Mesenchymal stem cell (in vitro differentiated cells and primary cell): Measurements from ENCODE around the gene RANBP2.

Experiments used
- DNase-seq: peaks from one replicate; pipeline ENCODE4 v3.0.0-alpha.2; 2013
- H2AFZ ChIP-seq: one replicate; pipeline ENCODE4 v1.6.1; 2013; ENCODE audit warnings: low read depth, mild to moderate bottlenecking, control low read depth, inconsistent platforms, low read length, moderate library complexity
- H2AK5ac ChIP-seq: 2 replicates; pipeline ENCODE4 v1.6.1; 2013; ENCODE audit warnings: low read length, moderate library complexity, mild to moderate bottlenecking, inconsistent platforms; ENCODE audit not compliant: severe bottlenecking
- H2BK120ac ChIP-seq: one replicate; pipeline ENCODE4 v1.6.1; 2013; ENCODE audit warnings: low read depth, mild to moderate bottlenecking, inconsistent platforms, low read length, moderate library complexity
- H2BK12ac ChIP-seq, 2 experiments: one replicate each; pipeline ENCODE4 v1.6.1; 2013; ENCODE audit warnings: inconsistent platforms in 2 of 2, low read length in 2 of 2, mild to moderate bottlenecking in 2 of 2, moderate library complexity in 2 of 2, control low read depth in 1 of 2
- H2BK15ac ChIP-seq: one replicate; pipeline ENCODE4 v1.6.1; 2013; ENCODE audit warnings: mild to moderate bottlenecking, low read depth, inconsistent platforms; ENCODE audit not compliant: poor library complexity, severe bottlenecking
- H2BK5ac ChIP-seq: 2 replicates; pipeline ENCODE4 v1.6.1; 2013; ENCODE audit warnings: low read depth, mild to moderate bottlenecking, low read length, control low read depth, inconsistent platforms; ENCODE audit not compliant: poor library complexity, severe bottlenecking
- H3K14ac ChIP-seq, 2 experiments: one replicate each; pipeline ENCODE4 v1.6.1; 2013; ENCODE audit warnings: inconsistent platforms in 2 of 2, low read length in 2 of 2, control low read depth in 1 of 2, mild to moderate bottlenecking in 1 of 2, moderate library complexity in 1 of 2
- H3K18ac ChIP-seq, 2 experiments: one replicate each; pipeline ENCODE4 v1.6.1; 2013; ENCODE audit warnings: inconsistent platforms in 2 of 2, low read length in 2 of 2, control low read depth in 1 of 2, low read depth in 1 of 2, mild to moderate bottlenecking in 1 of 2
- H3K23ac ChIP-seq, 2 experiments: one replicate each; pipeline ENCODE4 v1.6.1; 2013; ENCODE audit warnings: inconsistent platforms in 2 of 2, low read length in 2 of 2, mild to moderate bottlenecking in 2 of 2, moderate library complexity in 2 of 2, control low read depth in 1 of 2
- H3K27ac ChIP-seq: 2 replicates; pipeline ENCODE4 v1.5.1; 2013; ENCODE audit warnings: mild to moderate bottlenecking, moderate library complexity, low read length, control low read depth, inconsistent platforms; ENCODE audit not compliant: poor library complexity, severe bottlenecking
- H3K27me3 ChIP-seq, 2 experiments: 2 replicates each; pipeline versions ENCODE4 v1.6.1 to v1.7.0; 2013; ENCODE audit warnings: low read length in 2 of 2, mild to moderate bottlenecking in 2 of 2, moderate library complexity in 2 of 2, control low read depth in 1 of 2, inconsistent platforms in 1 of 2; ENCODE audit not compliant: control insufficient read depth in 1 of 2, insufficient read depth in 1 of 2
- H3K36me3 ChIP-seq, 2 experiments: 2 replicates each; pipeline versions ENCODE4 v1.6.1 to v1.7.0; 2013; ENCODE audit warnings: low read length in 2 of 2, control low read depth in 1 of 2, inconsistent platforms in 1 of 2, low read depth in 1 of 2, mild to moderate bottlenecking in 1 of 2; ENCODE audit not compliant: insufficient read depth in 2 of 2, control insufficient read depth in 1 of 2
- H3K4ac ChIP-seq, 2 experiments: one replicate each; pipeline ENCODE4 v1.6.1; 2013; ENCODE audit warnings: inconsistent platforms in 2 of 2, low read length in 2 of 2, mild to moderate bottlenecking in 2 of 2, moderate library complexity in 2 of 2, control low read depth in 1 of 2, low read depth in 1 of 2
- H3K4me1 ChIP-seq: 2 replicates; pipeline ENCODE4 v1.6.1; 2013; ENCODE audit warnings: low read depth, low read length, control low read depth; ENCODE audit not compliant: control insufficient read depth, insufficient read depth
- H3K4me2 ChIP-seq: 2 replicates; pipeline ENCODE4 v1.6.1; 2013; ENCODE audit warnings: low read length, mild to moderate bottlenecking, inconsistent platforms; ENCODE audit not compliant: poor library complexity, severe bottlenecking
- H3K4me3 ChIP-seq, 2 experiments: 2 replicates each; pipeline versions ENCODE4 v1.5.1 to v1.7.0; 2013; ENCODE audit warnings: low read length in 2 of 2, mild to moderate bottlenecking in 2 of 2, control low read depth in 1 of 2, low read depth in 1 of 2; ENCODE audit not compliant: insufficient read depth in 1 of 2
- H3K79me1 ChIP-seq: replicated peaks from 2 replicates; pipeline ENCODE4 v1.6.1; 2013; ENCODE audit warnings: mild to moderate bottlenecking, control low read depth, low read length, inconsistent platforms; ENCODE audit not compliant: poor library complexity, severe bottlenecking
- H3K9ac ChIP-seq: 2 replicates; pipeline ENCODE4 v1.7.0; 2013; ENCODE audit warnings: mild to moderate bottlenecking, low read length, moderate library complexity
- H3K9me3 ChIP-seq: 2 replicates; pipeline ENCODE4 v1.7.0; 2013; ENCODE audit warnings: mild to moderate bottlenecking, low read length; ENCODE audit not compliant: control insufficient read depth
- H4K8ac ChIP-seq: one replicate; pipeline ENCODE4 v1.6.1; 2013; ENCODE audit warnings: inconsistent platforms, mild to moderate bottlenecking, low read length, moderate library complexity
- H4K91ac ChIP-seq: one replicate; pipeline ENCODE4 v1.6.1; 2013; ENCODE audit warnings: mild to moderate bottlenecking, low read length, inconsistent platforms
- WGBS: methylation state at CpG from one replicate; pipeline ENCODE4 v1.1.7; 2013; ENCODE audit warnings: mixed read lengths; 5-methylcytosine and 5-hydroxymethylcytosine counted together

The RANBP2 gene

DNA sequence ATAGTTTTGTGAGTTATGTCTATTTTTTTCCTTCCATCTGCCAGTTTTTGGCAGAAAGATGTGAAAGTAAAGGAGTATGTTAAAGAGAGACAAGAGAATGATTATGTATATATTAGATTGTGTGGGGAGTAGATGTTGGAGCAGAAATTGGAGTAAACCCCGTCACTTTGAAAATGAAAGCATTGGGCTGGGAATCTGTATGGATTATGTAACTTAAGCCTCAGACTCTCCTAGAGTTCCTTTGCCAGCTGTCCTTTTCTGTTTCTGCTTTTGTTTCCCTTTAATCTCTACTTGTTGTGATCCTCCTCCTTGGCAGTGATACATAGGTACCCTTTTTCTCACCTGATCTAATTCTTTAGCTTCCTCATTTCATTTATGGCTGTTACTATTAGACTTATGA is 86.5 kb downstream of the RANBP2 start:
- Histone ChIP-seq H3K9me3 (peaks cover 11% of the 10 kb centered on the region), H3K79me1 (peaks cover 17% of the 10 kb centered on the region), H3K27me3 (no peaks in the 10 kb centered on the region), H3K4me2 (no peak overlapping the region), H2BK15ac (no peak overlapping the region), H3K4ac (no peak overlapping the region), H4K8ac (no peak overlapping the region), H2BK120ac (no peak overlapping the region), H3K27ac (no peak overlapping the region), H3K18ac (no peak overlapping the region), H2AFZ (no peak overlapping the region), H4K91ac (no peak overlapping the region), H3K23ac (no peak overlapping the region), H3K4me3 (no peak overlapping the region), H2AK5ac (no peak overlapping the region), H3K9ac (no peak overlapping the region), H3K14ac (no peak overlapping the region), H2BK12ac (no peak overlapping the region), H3K4me1 (no peaks in the 10 kb centered on the region), H3K36me3 (peaks cover 6 to 24% of the 10 kb centered on the region in 2 experiments), H2BK5ac (no peak overlapping the region)
- DNase-seq, result no peak
- WGBS, result no CpG with 5 or more reads among the region's 1 CpG

DNA sequence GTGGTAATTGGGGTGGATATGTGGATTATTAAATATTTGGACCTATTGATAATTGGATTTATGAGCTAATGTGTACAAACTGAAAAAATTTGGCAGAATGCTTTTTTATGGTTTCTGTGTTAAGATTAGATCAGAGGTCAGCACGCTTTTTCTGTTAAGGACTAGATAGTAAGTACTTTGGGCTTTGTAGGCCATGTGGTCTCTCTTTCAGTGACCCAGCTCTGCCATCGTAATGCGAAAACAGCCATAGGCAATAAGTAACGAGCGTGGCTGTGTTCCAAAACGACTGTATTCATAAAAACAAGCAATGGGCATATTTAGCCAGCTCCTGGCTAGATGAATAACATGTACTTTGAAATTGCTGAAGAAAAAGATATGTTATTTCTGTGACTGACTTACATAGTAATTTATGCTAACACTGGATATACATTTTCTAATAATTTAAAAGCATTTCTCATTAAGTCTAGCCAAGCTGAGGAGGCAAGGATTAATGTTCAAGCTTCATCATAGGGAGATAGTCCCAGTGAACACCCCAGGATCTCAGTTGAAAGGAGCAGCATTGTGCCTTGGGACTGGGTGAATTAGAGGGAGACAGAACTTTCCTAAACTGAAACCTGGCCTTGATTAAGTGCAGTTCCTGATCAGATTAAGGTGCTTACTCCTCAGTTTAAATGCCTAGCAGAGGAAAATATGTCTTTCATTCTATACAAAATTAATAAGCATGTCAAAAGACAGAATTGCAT is 87.3 kb downstream of the RANBP2 start:
- Histone ChIP-seq H2BK5ac (no peak overlapping the region), H3K18ac (no peak overlapping the region), H3K14ac (no peak overlapping the region), H4K8ac (no peak overlapping the region), H3K4me2 (no peak overlapping the region), H3K9me3 (peaks cover 11% of the 10 kb centered on the region), H3K4ac (no peak overlapping the region), H2AFZ (no peak overlapping the region), H2AK5ac (no peak overlapping the region), H4K91ac (no peak overlapping the region), H3K27ac (no peak overlapping the region), H3K23ac (no peak overlapping the region), H2BK12ac (no peak overlapping the region), H3K4me3 (no peak overlapping the region), H3K4me1 (no peaks in the 10 kb centered on the region), H2BK120ac (no peak overlapping the region), H3K27me3 (no peaks in the 10 kb centered on the region), H3K9ac (no peak overlapping the region), H3K36me3 (peaks cover 6 to 24% of the 10 kb centered on the region in 2 experiments), H3K79me1 (peaks cover 20% of the 10 kb centered on the region), H2BK15ac (no peak overlapping the region)
- DNase-seq, result no peak
- 93% methylated on average over 6 of the region's 6 CpGs for WGBS

DNA sequence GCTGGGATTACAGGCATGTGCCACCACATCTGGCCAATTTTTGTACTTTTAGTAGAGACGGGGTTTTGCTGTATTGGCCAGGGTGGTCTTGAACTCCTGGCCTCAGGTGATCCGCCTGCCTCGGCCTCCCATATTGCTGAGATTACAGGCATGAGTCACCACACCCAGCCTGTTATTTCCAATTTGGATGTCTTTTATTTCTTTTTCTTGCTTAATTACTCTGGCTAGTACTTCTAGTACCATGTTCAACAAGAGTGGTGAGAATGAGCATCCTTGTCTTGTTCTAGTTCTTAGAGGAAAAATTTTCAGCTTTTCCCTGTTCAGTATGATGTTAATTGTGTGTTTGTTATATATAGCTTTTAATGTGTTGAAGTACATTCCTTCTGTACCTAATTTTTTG is 90.7 kb downstream of the RANBP2 start:
- Histone ChIP-seq H3K18ac (no peak overlapping the region), H3K4me2 (no peak overlapping the region), H2BK12ac (no peak overlapping the region), H2BK5ac (no peak overlapping the region), H3K79me1 (peaks cover 12% of the 10 kb centered on the region), H4K91ac (no peak overlapping the region), H4K8ac (no peak overlapping the region), H3K23ac (no peak overlapping the region), H3K9ac (no peak overlapping the region), H3K4me3 (no peak overlapping the region), H3K4me1 (no peaks in the 10 kb centered on the region), H3K27me3 (no peaks in the 10 kb centered on the region), H2BK120ac (no peak overlapping the region), H3K9me3 (peaks cover 11% of the 10 kb centered on the region), H2AFZ (no peak overlapping the region), H3K4ac (no peak overlapping the region), H2AK5ac (no peak overlapping the region), H2BK15ac (no peak overlapping the region), H3K27ac (no peak overlapping the region), H3K36me3 (peaks cover 3 to 28% of the 10 kb centered on the region in 2 experiments), H3K14ac (no peak overlapping the region)
- 97% methylated on average over 2 of the region's 3 CpGs for WGBS
- DNase-seq, result no peak

DNA sequence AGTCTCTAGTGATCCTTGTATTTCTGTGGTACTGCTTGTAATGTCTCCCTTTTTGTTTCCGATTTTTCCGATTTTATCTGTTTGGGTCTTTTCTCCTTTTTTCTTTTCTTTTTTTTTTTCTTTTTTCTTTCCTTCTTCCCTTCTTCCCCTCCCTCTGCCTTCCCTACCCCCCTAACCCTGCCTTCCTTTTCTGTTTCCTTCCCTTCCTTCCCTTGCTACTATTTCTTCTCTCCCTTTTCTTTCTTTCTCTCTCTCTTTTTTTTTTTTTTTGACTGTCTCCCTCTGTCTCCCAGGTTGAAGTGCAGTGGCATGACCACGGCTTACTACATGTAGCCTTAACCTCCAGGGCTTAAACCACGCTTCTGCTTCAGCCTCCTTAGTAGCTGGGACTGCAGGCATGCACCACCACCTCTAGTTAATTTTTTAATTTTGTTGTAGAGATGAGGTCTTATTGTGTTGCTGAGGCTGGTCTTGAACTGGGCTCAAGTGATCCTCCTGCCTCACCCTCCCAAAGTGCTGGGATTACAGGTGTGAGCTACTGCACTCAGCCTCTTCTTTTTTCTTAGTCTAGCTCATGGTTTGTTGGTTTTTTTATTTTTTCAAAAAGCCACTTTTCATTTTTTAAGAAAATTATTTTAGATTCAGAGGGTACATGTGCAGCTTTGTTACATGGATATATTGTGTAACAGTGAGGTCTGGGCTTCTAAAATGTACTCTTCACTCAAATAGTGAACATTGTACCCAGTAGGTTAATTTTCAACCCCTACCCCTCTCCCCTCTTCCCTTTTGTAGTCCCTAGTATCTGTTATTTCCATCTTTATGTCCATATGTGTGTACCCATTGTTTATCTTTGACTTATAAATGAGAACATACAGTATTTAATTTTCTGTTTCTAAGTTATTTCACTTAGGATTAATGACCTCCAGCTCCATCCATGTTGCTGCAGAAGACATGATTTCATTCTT is 92.0 kb downstream of the RANBP2 start:
- DNase-seq, result no peak
- Histone ChIP-seq H2BK15ac (no peak overlapping the region), H3K27me3 (no peaks in the 10 kb centered on the region), H3K36me3 (peaks cover 6 to 26% of the 10 kb centered on the region in 2 experiments), H3K27ac (no peak overlapping the region), H3K9me3 (peaks cover 11% of the 10 kb centered on the region), H2BK5ac (no peak overlapping the region), H4K8ac (no peak overlapping the region), H2AFZ (no peak overlapping the region), H3K18ac (no peak overlapping the region), H4K91ac (no peak overlapping the region), H3K4me2 (no peak overlapping the region), H2BK120ac (no peak overlapping the region), H3K79me1 (peaks cover 14% of the 10 kb centered on the region), H3K4me3 (no peak overlapping the region), H3K14ac (no peak overlapping the region), H3K9ac (no peak overlapping the region), H2AK5ac (no peak overlapping the region), H2BK12ac (no peak overlapping the region), H3K4ac (no peak overlapping the region), H3K23ac (no peak overlapping the region), H3K4me1 (no peaks in the 10 kb centered on the region)
- WGBS, result 100% methylated on average over 2 of the region's 4 CpGs
